ENCODE results near the gene BRF1.
"Not testable (repeated sequence)": the region's sequence is repeated elsewhere in the genome, so short reads cannot be mapped to it uniquely, and the experiment has no call there.

BRF1 gene

DNA sequence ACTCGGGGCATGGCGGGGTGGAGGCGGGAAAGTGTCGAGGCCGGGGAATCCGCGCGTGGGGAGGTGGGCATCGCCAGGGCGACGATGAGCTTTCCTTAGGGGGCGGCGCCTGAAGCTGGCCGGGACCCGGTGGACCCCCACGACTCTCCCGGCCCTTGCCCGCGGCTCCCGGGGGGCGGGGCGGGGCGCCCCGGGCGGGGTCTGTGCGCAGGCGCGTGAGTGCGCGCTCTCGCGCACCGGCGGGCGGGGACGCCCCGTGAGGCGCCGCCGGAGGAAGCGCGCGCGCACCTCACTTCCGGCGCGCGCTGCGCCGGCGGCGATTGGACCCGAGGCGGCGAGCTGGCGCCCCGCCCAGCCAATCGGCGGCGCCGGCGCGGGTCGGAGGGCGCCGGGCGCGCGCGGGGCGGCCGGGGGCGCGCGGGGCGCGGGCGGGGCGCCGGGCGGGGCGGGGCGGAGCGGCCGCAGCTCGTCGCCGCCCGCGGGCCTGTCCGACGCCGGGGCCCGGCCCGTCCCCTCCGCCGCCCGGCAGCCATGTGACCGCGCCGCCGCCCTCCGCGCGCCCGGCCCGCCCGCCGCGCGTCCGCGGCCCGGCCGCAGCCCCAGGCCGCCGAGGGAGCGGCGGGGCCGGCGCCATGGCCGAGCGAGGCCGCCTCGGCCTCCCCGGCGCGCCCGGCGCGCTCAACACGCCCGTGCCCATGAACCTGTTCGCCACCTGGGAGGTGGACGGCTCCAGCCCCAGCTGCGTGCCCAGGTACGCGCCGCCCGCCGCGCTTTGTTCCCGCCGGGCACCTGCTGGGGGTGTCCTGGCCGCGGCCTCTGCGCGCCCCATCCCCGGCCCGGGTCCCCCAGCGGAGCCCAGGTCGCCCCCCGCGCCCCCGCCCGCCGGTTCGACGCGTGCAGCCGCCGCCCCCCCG is 13.7 kb upstream of the BRF1 start, which contains the start of gene PACS2:
Gene PACS2, plus strand, starts transcription at position 462 of the 914 bp plus-strand sequence. Its CDS starts 171 bp downstream, at position 633.
- DNase-seq = peak; percentile 86

- DNase-seq = peak; percentile 6
Measured at GRCh38 chr14:105313381-105314286, 12.8 kb upstream of the BRF1 start.

GRCh38 chr14:105312973-105313372 is 12.2 kb upstream of the BRF1 start:
- DNase-seq = no peak

- no peak for DNase-seq
Measured at GRCh38 chr14:105311838-105312237, 11.0 kb upstream of the BRF1 start.

DNA sequence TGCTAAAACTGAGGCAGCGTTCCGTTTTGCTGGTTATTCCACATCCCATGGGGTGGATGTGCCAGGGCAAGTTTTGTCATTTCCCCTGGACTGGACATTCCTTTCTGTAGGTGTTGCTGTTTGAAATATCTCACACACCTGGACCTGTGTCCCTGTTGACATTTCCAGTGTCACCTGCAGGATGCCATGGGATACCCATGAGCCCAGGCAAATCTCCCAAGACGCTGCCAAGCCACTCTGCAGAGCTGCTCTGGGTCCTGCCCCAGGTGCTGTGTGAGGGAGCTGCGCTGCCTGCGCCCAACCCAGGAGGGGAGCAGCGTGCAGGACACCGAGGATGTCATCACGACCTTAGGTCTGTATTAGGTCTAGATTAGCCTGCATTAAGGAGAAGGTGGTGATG is 8.6 kb upstream of the BRF1 start:
- no peak for DNase-seq

- no peak for DNase-seq
Measured at GRCh38 chr14:105307052-105307727, 6.4 kb upstream of the BRF1 start.

DNA sequence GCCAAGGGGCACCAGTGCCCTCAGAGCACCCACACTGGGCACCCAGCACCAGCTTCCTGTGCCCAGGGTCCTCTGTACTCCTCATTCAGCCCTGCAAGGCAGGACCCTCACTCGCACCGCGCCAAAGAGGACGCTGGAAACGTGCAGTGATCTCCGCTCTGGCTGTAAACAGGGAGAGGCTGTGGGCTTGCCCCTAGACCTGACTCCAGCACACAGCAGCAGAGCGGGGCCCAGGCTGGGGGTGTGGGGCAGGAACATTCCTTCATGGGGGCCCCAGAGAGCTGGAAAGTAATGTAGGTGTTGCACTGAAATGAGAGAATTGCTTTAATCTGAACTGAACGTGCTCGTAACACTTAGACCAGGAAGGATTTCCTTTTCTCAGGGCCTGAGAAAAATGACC is 5.0 kb upstream of the BRF1 start:
- DNase-seq = no peak

DNA sequence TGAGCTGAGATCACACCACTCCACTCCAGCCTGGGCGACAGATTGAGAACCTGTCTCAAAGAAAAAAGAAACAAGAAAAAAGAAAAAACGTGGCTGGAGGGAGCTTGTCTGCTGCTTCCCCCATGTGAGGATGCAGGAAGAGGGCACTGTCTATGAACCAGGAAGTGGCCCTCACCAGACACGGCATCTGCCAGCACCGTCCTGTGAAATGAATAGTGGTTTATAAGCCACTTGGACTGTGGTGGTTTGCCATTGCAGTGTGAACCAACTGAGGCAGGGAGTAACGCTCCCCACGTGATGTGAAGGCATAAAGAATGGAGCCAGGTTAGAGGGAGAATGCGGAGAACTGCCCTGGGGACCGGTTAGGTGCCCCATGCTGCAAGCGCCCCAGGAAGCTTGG is 4.5 kb upstream of the BRF1 start:
- DNase-seq = no peak

DNA sequence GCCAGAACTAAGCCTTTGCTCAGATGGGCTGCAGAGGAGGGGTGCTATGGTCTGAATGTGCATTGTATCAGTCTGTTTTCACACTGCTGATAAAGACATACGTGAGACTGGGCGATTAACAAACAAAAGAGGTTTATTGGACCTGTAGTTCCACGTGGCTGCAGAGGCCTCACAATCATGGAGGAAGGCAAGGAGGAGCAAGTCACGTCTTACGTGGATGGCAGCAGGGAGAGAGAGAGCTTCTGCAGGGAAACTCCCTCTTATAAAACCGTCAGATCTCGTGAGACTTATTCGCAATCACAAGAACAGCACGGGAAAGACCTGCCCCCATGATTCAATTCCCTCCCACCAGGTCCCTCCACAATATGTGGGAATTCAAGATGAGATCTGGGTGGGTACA is 3.8 kb upstream of the BRF1 start:
- DNase-seq = no peak

GRCh38 chr14:105303949-105304348 is 3.1 kb upstream of the BRF1 start:
- no peak for DNase-seq

DNA sequence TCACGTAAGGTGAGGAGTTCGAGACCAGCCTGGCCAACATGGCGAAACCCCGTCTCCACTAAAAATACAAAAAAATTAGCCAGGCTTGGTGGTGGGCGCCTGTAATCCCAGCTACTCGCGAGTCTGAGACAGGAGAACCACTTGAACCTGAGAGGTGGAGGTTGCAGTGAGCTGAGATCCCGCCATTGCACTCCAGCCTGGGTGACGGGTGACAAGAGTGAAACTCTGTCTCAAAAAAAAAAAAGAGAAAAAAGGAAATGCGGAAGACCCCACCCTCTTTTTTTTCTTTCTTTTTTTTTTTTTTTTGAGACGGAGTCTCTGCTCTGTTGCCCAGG is 1.1 kb upstream of the BRF1 start:
- DNase-seq = not testable (repeated sequence)

- peak; percentile 99 for DNase-seq
Measured at GRCh38 chr14:105301103-105301914, 508 bp upstream of the BRF1 start.

DNA sequence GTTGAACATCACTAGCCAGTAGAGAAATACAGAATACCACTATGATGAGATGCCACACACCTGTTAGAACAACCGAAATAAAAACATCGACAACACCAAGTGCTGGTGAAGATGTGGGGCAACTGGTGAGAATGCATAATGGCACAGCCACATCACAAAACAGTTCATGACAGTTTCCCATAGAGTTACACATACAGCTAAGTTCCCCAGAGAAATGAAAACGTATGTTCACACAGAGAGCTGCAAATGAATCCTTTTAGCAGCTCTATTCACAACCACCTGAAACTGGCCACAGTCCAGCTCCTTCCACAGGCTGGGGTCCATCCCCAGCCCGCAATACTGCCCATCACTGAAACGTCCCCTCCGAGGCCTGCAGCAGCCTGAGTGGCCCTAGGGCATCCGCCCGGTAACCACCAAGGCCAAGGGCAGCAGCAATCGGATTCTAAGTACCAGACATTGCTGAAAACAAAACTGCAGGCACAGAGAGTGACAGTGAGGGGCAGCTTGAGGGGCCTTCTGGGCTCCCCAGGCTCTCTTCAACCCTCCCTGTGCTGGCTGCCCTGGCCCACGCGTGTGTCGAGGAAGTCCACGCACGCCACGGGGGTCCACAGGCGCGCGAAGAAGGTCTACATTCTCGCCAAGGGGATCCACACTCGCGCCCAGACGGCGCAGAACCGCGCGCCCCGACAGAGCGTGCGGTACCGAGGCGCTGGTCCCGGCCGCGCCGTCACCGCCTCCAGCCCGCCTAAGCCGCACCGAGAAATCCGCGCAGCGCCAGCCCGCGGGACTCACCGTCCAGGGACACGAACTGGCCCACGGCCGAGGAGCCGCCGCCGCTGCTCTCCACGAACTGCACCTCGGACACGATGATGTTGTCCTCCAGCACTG is 903 bp downstream of the BRF1 start:
- DNase-seq = no peak

DNA sequence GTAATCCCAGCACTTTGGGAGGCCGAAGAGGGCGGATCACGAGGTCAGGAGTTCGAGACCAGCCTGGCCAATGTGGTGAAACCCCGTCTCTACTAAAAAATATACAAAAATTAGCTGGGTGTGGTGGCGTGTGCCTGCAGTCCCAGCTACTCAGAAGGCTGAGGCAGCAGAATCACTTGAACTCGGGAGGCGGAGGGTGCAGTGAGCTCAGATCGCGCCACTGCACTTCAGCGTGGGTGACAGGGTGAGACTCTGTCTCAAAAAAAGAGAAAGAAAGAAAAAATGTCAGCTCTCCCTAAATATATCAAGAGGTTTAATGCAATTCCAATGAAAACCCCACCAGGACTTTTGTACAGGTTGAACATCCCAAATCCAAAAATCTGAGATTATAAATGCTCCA is 3.5 kb downstream of the BRF1 start:
- DNase-seq = not testable (repeated sequence)

DNA sequence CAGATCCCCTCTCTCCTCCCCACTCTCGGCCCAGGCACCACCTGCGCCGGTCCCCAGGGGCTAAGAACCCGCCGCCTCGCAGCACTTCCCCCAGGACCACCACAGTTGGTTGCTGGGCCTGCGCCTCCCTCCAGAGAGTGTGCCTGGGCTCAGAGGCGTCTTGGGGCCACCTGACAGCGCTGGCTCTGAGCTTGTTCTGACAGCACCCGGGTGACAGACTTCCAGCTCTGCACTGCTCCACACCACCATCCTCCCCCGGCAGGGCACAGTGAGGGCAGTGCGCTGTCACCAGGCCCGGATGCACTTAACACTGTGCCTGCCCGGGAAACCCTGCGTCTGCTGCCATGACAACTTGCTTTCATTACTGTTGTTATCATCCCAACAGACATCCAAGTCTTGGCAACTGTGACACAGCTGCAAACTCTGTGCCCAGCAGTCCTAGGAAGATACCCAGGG is 6.6 kb downstream of the BRF1 start:
- peak; percentile 83 for DNase-seq

GRCh38 chr14:105292826-105293711 is 7.7 kb downstream of the BRF1 start:
- peak; percentile 75 for DNase-seq

GRCh38 chr14:105290621-105291346 is 10.0 kb downstream of the BRF1 start:
- DNase-seq = peak; percentile 54

- not testable (repeated sequence) for DNase-seq
Measured at GRCh38 chr14:105288936-105289335, 11.9 kb downstream of the BRF1 start.
